Spleen (tissue), 7 donors: ENCODE data around the gene PCDHGB3.

ENCODE experiments used
- POLR2AphosphoS5 ChIP-seq, 3 donors: sonication (generic); formaldehyde crosslinking; IDR thresholded peaks; one replicate each; pipeline ENCODE4 v1.5.1; 2017; ENCODE audit warnings: antibody characterized with exemption in 3 of 3
- TF ChIP-seq, protein P1 (sequence below), 11 experiments: fragments of 200-600 bp in 7 of 11; fragments of 450-650 bp in 4 of 11; sonication (generic) in 4 of 11; IDR thresholded peaks in 8 of 11; conservative IDR thresholded peaks in 3 of 11; 1 replicate in 7 of 11; 2 replicates in 4 of 11; pipeline versions ENCODE4 v1.4.0 to v1.8.0; 2016 to 2021; ENCODE audit warnings: antibody characterized with exemption in 11 of 11, inconsistent platforms in 4 of 11, mild to moderate bottlenecking in 1 of 11
- donor health status: DM: no; HTN: no; CAD: no; lungs with moderate emphysema.
- donor health status: DM: no; HTN: no; CAD: no.
- donor health status: DM: no; HTN: no; CAD: no.

DNA sequence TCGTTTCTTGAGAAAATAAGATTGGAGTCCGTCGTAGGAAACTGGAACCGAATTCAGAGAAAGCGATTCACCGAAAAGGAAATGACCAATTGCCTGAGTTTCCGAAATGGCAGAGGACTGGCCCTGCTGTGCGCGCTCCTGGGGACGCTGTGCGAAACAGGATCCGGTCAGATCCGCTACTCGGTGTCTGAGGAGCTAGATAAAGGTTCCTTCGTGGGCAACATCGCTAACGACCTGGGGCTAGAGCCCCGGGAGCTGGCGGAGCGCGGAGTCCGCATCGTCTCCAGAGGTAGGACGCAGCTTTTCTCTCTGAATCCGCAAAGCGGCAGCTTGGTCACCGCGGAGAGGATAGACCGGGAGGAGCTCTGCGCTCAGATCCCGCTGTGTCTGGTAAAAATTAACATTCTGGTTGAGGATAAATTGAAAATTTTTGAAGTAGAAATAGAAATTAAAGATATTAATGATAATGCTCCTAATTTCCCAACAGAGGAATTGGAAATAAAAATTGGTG is 26.0 kb upstream of the PCDHGB3 start:
- TF ChIP-seq, protein P1, sequence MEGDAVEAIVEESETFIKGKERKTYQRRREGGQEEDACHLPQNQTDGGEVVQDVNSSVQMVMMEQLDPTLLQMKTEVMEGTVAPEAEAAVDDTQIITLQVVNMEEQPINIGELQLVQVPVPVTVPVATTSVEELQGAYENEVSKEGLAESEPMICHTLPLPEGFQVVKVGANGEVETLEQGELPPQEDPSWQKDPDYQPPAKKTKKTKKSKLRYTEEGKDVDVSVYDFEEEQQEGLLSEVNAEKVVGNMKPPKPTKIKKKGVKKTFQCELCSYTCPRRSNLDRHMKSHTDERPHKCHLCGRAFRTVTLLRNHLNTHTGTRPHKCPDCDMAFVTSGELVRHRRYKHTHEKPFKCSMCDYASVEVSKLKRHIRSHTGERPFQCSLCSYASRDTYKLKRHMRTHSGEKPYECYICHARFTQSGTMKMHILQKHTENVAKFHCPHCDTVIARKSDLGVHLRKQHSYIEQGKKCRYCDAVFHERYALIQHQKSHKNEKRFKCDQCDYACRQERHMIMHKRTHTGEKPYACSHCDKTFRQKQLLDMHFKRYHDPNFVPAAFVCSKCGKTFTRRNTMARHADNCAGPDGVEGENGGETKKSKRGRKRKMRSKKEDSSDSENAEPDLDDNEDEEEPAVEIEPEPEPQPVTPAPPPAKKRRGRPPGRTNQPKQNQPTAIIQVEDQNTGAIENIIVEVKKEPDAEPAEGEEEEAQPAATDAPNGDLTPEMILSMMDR (IDR thresholded peaks at IDR 0.05 in 8 of 11, conservative IDR thresholded peaks at IDR 0.05 in 3 of 11), result no peak
- no peak for TF ChIP-seq POLR2AphosphoS5 (IDR thresholded peaks at IDR 0.05)
